PC-9 (cell line): ENCODE data around the gene TBC1D22B.

ENCODE experiments used
- EZH2 ChIP-seq: fragments of 200-600 bp; sonication (generic); IDR thresholded peaks from 2 replicates; pipeline ENCODE4 v1.8.0; 2017; ENCODE audit warnings: antibody characterized with exemption, low read depth
- TF ChIP-seq, protein P1 (sequence below): fragments of 200-600 bp; sonication (generic); conservative IDR thresholded peaks from 2 replicates; pipeline ENCODE4 v1.6.1; 2017; ENCODE audit warnings: mixed run types, antibody characterized with exemption, mild to moderate bottlenecking, moderate library complexity

DNA sequence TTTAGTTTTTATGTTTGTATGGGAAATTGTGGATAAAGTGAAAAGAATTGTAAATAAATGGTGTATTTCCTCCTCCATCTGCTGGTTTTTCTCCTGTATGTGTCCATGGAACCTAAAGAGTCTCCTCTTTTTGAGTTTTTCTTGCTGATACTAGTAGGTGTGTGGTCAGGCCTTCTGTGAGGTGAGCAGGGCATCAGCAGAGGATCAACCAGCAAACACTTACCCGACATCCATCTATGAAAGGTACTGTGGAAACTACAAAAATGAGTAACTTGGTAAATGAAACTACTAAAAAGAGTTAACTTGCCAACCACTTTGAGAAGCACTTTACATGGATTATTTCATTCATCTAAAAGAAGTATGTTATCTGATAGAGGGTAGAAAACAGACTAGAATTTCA is 75.3 kb downstream of the TBC1D22B start:
- TF ChIP-seq, protein P1, sequence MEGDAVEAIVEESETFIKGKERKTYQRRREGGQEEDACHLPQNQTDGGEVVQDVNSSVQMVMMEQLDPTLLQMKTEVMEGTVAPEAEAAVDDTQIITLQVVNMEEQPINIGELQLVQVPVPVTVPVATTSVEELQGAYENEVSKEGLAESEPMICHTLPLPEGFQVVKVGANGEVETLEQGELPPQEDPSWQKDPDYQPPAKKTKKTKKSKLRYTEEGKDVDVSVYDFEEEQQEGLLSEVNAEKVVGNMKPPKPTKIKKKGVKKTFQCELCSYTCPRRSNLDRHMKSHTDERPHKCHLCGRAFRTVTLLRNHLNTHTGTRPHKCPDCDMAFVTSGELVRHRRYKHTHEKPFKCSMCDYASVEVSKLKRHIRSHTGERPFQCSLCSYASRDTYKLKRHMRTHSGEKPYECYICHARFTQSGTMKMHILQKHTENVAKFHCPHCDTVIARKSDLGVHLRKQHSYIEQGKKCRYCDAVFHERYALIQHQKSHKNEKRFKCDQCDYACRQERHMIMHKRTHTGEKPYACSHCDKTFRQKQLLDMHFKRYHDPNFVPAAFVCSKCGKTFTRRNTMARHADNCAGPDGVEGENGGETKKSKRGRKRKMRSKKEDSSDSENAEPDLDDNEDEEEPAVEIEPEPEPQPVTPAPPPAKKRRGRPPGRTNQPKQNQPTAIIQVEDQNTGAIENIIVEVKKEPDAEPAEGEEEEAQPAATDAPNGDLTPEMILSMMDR, result no peak
- no peak for TF ChIP-seq EZH2
